ENCODE measurements around the gene PRPF18. TPM values are rescaled to one million over a fixed set of nuclear protein-coding genes. Genes with fewer than 3 reads are reported as not detected.
A peak's percentile ranks its signal among the peaks of the same experiment; 100 is the strongest.

Gene PRPF18
- total and polyA plus RNA-seq, 2 of the 4 experiments (the other 2 are of a cell fraction) = 10.0 to 16.9 TPM

- no peak; the same call in 1 of the 2 replicates for ATAC-seq (ENCODE audit: low read depth)
- intact Hi-C loops (cut with micrococcal nuclease) = no loop called here
- DNase-seq = no peak
Observed at GRCh38 chr10:13587391-13587790, 626 bp downstream of the PRPF18 start.

More at GRCh38 chr10:13587391-13587790, 626 bp downstream of the PRPF18 start:
- H2AFZ ChIP-seq (replicated peaks; ENCODE audit: low read length, poor library complexity) = peak overlapping the region; percentile 92
- H2BK120ac ChIP-seq (ENCODE audit: low read depth, low read length) = no peak overlapping the region
- no peak overlapping the region for H2AK5ac ChIP-seq (ENCODE audit: low read depth, low read length)
- no peak overlapping the region; the same call in 1 of the 2 replicates for H3K27ac ChIP-seq (ENCODE audit: insufficient read depth, low read length)
- H3K9ac ChIP-seq (ENCODE audit: low read depth, low read length) = peak overlapping the region; percentile 65
- WGBS, 2 experiments (ENCODE audit: extremely low coverage in 2 of 2, insufficient read length in 1 of 2) = 7% methylated on average over 3 of the region's 19 CpGs; no CpG with 5 or more reads in 1 of the 2 experiments
- no peak overlapping the region for H4K5ac ChIP-seq (ENCODE audit: low read depth, low read length)
- peaks cover 3% of the 10 kb centered on the region; the same call in 1 of the 2 replicates for H3K4me1 ChIP-seq (ENCODE audit: control insufficient read depth, insufficient read depth, low read length)
- H2AK9ac ChIP-seq (replicated peaks; ENCODE audit: low read depth, low read length, poor library complexity) = peak overlapping the region; percentile 89
- in situ Hi-C loops (cut with MboI; ENCODE audit: low sequenced_read_pairs) = no loop called here
- H2BK5ac ChIP-seq (ENCODE audit: low read depth, low read length, poor library complexity, severe bottlenecking) = no peak overlapping the region
- no peak overlapping the region for H3K56ac ChIP-seq (ENCODE audit: extremely low read depth, insufficient read depth, low read length)
- dilution Hi-C loops (cut with HindIII; ENCODE audit: low sequenced_read_pairs, unreplicated experiment) = no loop called here
- CTCF ChIA-PET = interaction anchor here (0.5 to 1.6 kb wide), 4 partner anchors 11 to 1364 kb away, joined by 3 to 4 read pairs (median 4); partner anchors contain the start of gene OPTN
- no peak overlapping the region for H3K23ac ChIP-seq (ENCODE audit: low read depth, low read length)
- H2BK15ac ChIP-seq (ENCODE audit: low read depth, low read length) = no peak overlapping the region
- H2BK20ac ChIP-seq (ENCODE audit: low read depth, low read length) = no peak overlapping the region
- H4K91ac ChIP-seq (ENCODE audit: insufficient read depth, low read depth, low read length) = no peak overlapping the region
- peak overlapping the region; percentile 86 for H3K4me3 ChIP-seq (ENCODE audit: insufficient read depth, low read depth, low read length)
- H3K9me3 ChIP-seq (ENCODE audit: control insufficient read depth, insufficient read depth, low read length) = no peaks in the 10 kb centered on the region
- no peak overlapping the region for H3K4ac ChIP-seq (ENCODE audit: low read depth, low read length)
- peaks cover 13 to 40% of the 10 kb centered on the region in 2 experiments for H3K79me1 ChIP-seq (ENCODE audit: low read depth in 1 of 2, low read length in 2 of 2)
- POLR2A ChIA-PET (ENCODE audit: unreplicated experiment) = no interaction called here
- H4K20me1 ChIP-seq (ENCODE audit: insufficient read depth, low read length) = no peaks in the 10 kb centered on the region; the same call in 1 of the 2 replicates
- peak overlapping the region; percentile 87 to 93 for H4K8ac ChIP-seq (ENCODE audit: low read depth in 2 of 2, low read length in 2 of 2)
- peaks cover 4% of the 10 kb centered on the region; the same call in 1 of the 2 replicates for H3K36me3 ChIP-seq (ENCODE audit: control insufficient read depth, insufficient read depth, low read length)
- peaks cover 4% of the 10 kb centered on the region; the same call in 1 of the 2 replicates for H3K9me1 ChIP-seq (ENCODE audit: insufficient read depth, low read length)
- H3K14ac ChIP-seq (replicated peaks; ENCODE audit: low read depth, low read length) = no peak overlapping the region
- peak overlapping the region; percentile 95 for H3K4me2 ChIP-seq (ENCODE audit: low read depth, low read length)
- no TSS peak for BruUV-seq (replicated peaks)
- TF ChIP-seq BHLHE40 (IDR thresholded peaks at IDR 0.05; ENCODE audit: low read depth, low read length) (peak; percentile 40; the same call in 1 of the 2 replicates), SMC3 (IDR thresholded peaks at IDR 0.05; ENCODE audit: low read depth, low read length) (no peak)
- H3K27me3 ChIP-seq (ENCODE audit: control insufficient read depth, insufficient read depth, low read length) = peaks cover 5% of the 10 kb centered on the region
- H3K18ac ChIP-seq (ENCODE audit: low read depth, low read length) = no peak overlapping the region

Data from IMR-90 (cell line).